Endothelial cell (in vitro differentiated cells): Measurements from ENCODE around the gene TOPORS. TPM values are rescaled to one million over a fixed set of nuclear protein-coding genes. Genes with fewer than 3 reads are reported as not detected.

Experiments used
- DNase-seq: peaks from one replicate; pipeline ENCODE4 v3.0.0; 2021; ENCODE audit warnings: low spot score
- H3K27ac Mint-ChIP-seq: one replicate; pipeline ENCODE4 v1.8.0; 2021; ENCODE audit warnings: mixed read lengths, inconsistent platforms; ENCODE audit not compliant: unreplicated experiment
- H3K27me3 Mint-ChIP-seq: one replicate; pipeline ENCODE4 v1.8.0; 2021; ENCODE audit warnings: mild to moderate bottlenecking, moderate library complexity, mixed read lengths, inconsistent platforms; ENCODE audit not compliant: unreplicated experiment
- H3K36me3 Mint-ChIP-seq: one replicate; pipeline ENCODE4 v1.8.0; 2021; ENCODE audit warnings: mild to moderate bottlenecking, low read depth, mixed read lengths, inconsistent platforms; ENCODE audit not compliant: unreplicated experiment
- H3K4me1 Mint-ChIP-seq: one replicate; pipeline ENCODE4 v1.8.0; 2021; ENCODE audit warnings: mild to moderate bottlenecking, mixed read lengths, inconsistent platforms; ENCODE audit not compliant: unreplicated experiment
- H3K4me3 Mint-ChIP-seq: one replicate; pipeline ENCODE4 v1.8.0; 2021; ENCODE audit warnings: mild to moderate bottlenecking, mixed read lengths, inconsistent platforms; ENCODE audit not compliant: unreplicated experiment
- H3K9me3 Mint-ChIP-seq: one replicate; pipeline ENCODE4 v1.8.0; 2021; ENCODE audit warnings: mixed read lengths, inconsistent platforms; ENCODE audit not compliant: unreplicated experiment
- CTCF ChIP-seq: fragments of 200-600 bp; sonication (generic); IDR thresholded peaks from one replicate; pipeline ENCODE4 v1.5.0; 2021; ENCODE audit warnings: antibody characterized with exemption; ENCODE audit not compliant: unreplicated experiment
- total RNA-seq: library from RNA; stranded (reverse); fragmentation: NEBNext Ultra II Directional; extraction: Animal tissue kit (Norgen Biotek cat#: 25700); gene quantifications from one replicate; pipeline ENCODE4 v1.2.1, GENCODE V29; 2021; ENCODE audit not compliant: unreplicated experiment

Gene TOPORS
- total RNA-seq, 1 donor from 2014 or later: 20.7 TPM

- H3K4me1 Mint-ChIP-seq: no peaks in the 10 kb centered on the region
- H3K27ac Mint-ChIP-seq: no peak overlapping the region
- H3K36me3 Mint-ChIP-seq: peaks cover 20% of the 10 kb centered on the region
- H3K27me3 Mint-ChIP-seq: no peaks in the 10 kb centered on the region
- no peak for TF ChIP-seq CTCF
- no peak for DNase-seq
- H3K9me3 Mint-ChIP-seq: no peaks in the 10 kb centered on the region
- H3K4me3 Mint-ChIP-seq: no peak overlapping the region
Measured at GRCh38 chr9:32501868-32502267, 50.5 kb downstream of the TOPORS start.

- no peaks in the 10 kb centered on the region for H3K9me3 Mint-ChIP-seq
- no peak for TF ChIP-seq CTCF
- H3K27me3 Mint-ChIP-seq: no peaks in the 10 kb centered on the region
Measured at GRCh38 chr9:32500768-32501167, 51.6 kb downstream of the TOPORS start.

GRCh38 chr9:32497921-32498320, 54.5 kb downstream of the TOPORS start:
- H3K27ac Mint-ChIP-seq: no peak overlapping the region
- peaks cover 23% of the 10 kb centered on the region for H3K36me3 Mint-ChIP-seq
- no peak for DNase-seq
- H3K27me3 Mint-ChIP-seq: no peaks in the 10 kb centered on the region
- no peak for TF ChIP-seq CTCF
- H3K4me1 Mint-ChIP-seq: no peaks in the 10 kb centered on the region
- no peaks in the 10 kb centered on the region for H3K9me3 Mint-ChIP-seq
- peak overlapping the region; percentile 43 for H3K4me3 Mint-ChIP-seq

More at GRCh38 chr9:32500768-32501167, 51.6 kb downstream of the TOPORS start:
- Mint-ChIP-seq H3K27ac (no peak overlapping the region), H3K36me3 (peaks cover 23% of the 10 kb centered on the region), H3K4me1 (no peaks in the 10 kb centered on the region), H3K4me3 (no peak overlapping the region)
- no peak for DNase-seq

- Mint-ChIP-seq H3K27me3 (no peaks in the 10 kb centered on the region), H3K27ac (no peak overlapping the region), H3K9me3 (no peaks in the 10 kb centered on the region), H3K4me3 (no peak overlapping the region), H3K36me3 (peaks cover 16% of the 10 kb centered on the region), H3K4me1 (no peaks in the 10 kb centered on the region)
- DNase-seq: no peak
- TF ChIP-seq CTCF: no peak
Measured at GRCh38 chr9:32490601-32491000, 61.8 kb downstream of the TOPORS start.

Other genes starting within 250 kb of the TOPORS start
- gene ACO1, start 167.9 kb downstream of the TOPORS start, total RNA-seq: 30.6 TPM
- 8.4 TPM for gene RIGI, start 26.4 kb downstream of the TOPORS start, total RNA-seq
- 8.0 TPM for gene SMIM27, start 259 bp downstream of the TOPORS start, total RNA-seq
- 36.8 TPM for gene NDUFB6, start 20.6 kb upstream of the TOPORS start, total RNA-seq
- not detected for gene TAF1L, start 83.1 kb upstream of the TOPORS start, total RNA-seq
- gene TMEM215, start 231.0 kb upstream of the TOPORS start, total RNA-seq: 0.18 TPM